NCI-H2029 treated with DMSO at 0.1 percent for 48 hours (cell line): ENCODE results near the gene ERICH6B.

Experiments used
- DNase-seq: peaks from one replicate; lab custom pipeline; 2025; lab: John Stamatoyannopoulos, UW

The ERICH6B gene

GRCh38 chr13:45601680-45602079, 13.9 kb downstream of the ERICH6B start:
- no peak for DNase-seq

- DNase-seq: no peak
These were observed 16.9 kb downstream of the ERICH6B start for GRCh38 chr13:45598597-45598996.

- DNase-seq: no peak
These were observed 18.6 kb downstream of the ERICH6B start for GRCh38 chr13:45596800-45597475.

- no peak for DNase-seq
These were observed 19.6 kb downstream of the ERICH6B start for GRCh38 chr13:45595965-45596364.

GRCh38 chr13:45594764-45595163, 20.8 kb downstream of the ERICH6B start:
- DNase-seq: no peak

- no peak for DNase-seq
These were observed 21.3 kb downstream of the ERICH6B start for GRCh38 chr13:45594227-45594626.

- DNase-seq: no peak
These were observed 22.8 kb downstream of the ERICH6B start for GRCh38 chr13:45592758-45593157.

GRCh38 chr13:45590066-45590465, 25.5 kb downstream of the ERICH6B start:
- no peak for DNase-seq

GRCh38 chr13:45587897-45588296, 27.6 kb downstream of the ERICH6B start:
- DNase-seq: no peak

GRCh38 chr13:45584816-45585215, 30.7 kb downstream of the ERICH6B start:
- DNase-seq: peak; percentile 0

- DNase-seq: no peak
These were observed 33.0 kb downstream of the ERICH6B start for GRCh38 chr13:45582408-45583076.

- DNase-seq: no peak
These were observed 39.1 kb downstream of the ERICH6B start for GRCh38 chr13:45576466-45576865.

GRCh38 chr13:45575830-45576180, 39.7 kb downstream of the ERICH6B start:
- DNase-seq: peak; percentile 3

- DNase-seq: no peak
These were observed 40.3 kb downstream of the ERICH6B start for GRCh38 chr13:45575146-45575829.

- no peak for DNase-seq
These were observed 50.2 kb downstream of the ERICH6B start for GRCh38 chr13:45565331-45565730.

GRCh38 chr13:45564133-45564776, 51.3 kb downstream of the ERICH6B start:
- DNase-seq: peak; percentile 49

GRCh38 chr13:45554604-45555109, 60.9 kb downstream of the ERICH6B start:
- no peak for DNase-seq

GRCh38 chr13:45548281-45548680, 67.3 kb downstream of the ERICH6B start:
- DNase-seq: no peak

- no peak for DNase-seq
These were observed 69.2 kb downstream of the ERICH6B start for GRCh38 chr13:45546410-45546765.

GRCh38 chr13:45545686-45546409, 69.7 kb downstream of the ERICH6B start:
- no peak for DNase-seq

- DNase-seq: no peak
These were observed 71.0 kb downstream of the ERICH6B start for GRCh38 chr13:45544520-45544919.

- DNase-seq: no peak
These were observed 72.7 kb downstream of the ERICH6B start for GRCh38 chr13:45542878-45543277.
